ENCODE measurements around the gene STRADA.
"Not testable (repeated sequence)": the region's sequence is repeated elsewhere in the genome, so short reads cannot be mapped to it uniquely, and the experiment has no call there.

The STRADA gene

GRCh38 chr17:63754046-63754445 is 12.4 kb upstream of the STRADA start:
- no peak for DNase-seq (ENCODE audit: low spot score)

DNA sequence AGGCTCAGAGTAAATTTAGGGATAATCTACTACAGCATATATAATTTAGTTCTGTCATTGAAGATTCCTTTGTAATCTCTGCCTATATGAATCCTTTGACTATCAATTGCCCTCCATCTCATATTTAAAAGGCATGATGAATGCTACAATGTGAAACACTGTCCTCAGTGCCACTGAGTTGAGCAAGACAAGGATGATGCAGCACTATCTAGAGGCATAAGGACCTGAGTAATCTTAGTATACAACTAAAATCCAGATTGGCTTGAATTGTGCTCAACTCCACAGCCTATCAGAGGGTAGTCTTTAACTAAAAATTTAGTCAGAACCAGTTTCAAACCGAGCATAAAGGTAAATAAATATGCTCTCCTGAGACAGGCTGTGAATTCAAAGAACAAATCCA is 11.6 kb upstream of the STRADA start:
- no peak for DNase-seq (ENCODE audit: low spot score)

DNA sequence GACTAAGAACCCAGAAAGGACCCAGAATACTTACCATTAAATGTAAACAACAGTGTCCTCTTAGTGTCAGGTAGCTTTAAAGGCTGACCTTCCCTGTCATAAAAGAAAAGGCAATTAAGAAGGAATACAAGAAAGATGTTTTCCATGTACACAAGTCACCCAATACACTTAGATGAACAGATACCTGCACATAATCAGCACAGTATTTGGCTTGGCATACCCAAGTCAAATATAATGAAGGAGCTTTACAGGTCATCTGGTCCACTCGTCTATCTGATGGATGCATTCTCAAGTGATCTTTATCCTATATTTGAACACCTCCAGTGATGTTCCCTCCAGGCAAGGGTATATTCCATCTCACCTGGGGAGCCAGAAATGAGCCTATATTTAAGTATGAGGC is 11.1 kb upstream of the STRADA start:
- DNase-seq (ENCODE audit: low spot score), result no peak

DNA sequence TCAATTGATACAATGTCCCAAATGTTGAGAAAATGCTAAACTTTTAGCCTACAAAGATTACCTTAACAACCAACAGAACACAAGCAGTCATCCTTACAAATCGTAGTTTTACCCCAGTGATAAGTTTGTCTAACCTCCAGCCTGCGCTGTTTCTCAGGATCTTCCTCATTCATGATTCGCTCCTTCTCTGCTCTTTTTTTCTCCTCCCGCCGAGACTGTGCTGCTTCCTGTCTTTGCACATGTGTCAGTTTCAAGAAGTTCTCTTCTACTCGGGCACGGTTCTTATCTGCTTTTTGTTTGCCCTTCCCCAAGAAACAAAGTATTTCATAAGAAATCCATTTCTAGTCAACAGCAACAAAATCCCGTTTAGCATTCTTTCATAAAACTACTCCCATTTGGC is 10.2 kb upstream of the STRADA start:
- no peak for DNase-seq (ENCODE audit: low spot score)

GRCh38 chr17:63741143-63741407 is 524 bp downstream of the STRADA start:
- DNase-seq (ENCODE audit: low spot score), result no peak

DNA sequence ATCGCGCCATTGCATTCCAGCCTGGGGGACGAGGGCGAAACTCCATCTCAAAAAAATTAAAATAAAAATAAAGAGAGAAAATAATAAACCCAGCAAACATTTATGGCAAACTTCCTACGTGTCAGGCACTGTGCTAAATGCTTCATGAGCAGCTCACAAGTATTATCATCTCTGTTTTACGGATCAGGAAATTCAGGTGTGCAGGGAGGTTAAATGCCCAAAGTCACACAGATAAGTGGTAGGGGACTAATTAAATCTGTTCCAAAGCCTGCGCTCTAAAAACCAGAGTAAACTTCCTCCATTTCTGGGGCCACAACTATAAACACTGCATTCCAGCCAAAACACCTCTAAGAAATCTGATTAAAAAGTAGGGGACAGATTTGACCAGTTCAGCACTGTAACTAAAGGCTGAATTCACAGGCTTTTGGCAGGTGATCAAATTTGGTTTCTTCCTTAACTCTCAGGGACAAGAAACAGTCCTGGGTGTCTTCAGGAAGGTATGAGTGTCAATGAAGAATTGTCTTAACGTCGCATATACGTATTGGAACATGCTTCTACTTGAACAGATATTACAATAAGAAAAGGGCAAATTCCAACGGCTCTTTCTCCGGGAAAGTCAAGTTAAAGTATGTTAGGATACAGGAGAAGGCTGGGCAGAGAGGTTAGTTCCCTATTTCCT is 996 bp downstream of the STRADA start:
- no peak for DNase-seq (ENCODE audit: low spot score)

DNA sequence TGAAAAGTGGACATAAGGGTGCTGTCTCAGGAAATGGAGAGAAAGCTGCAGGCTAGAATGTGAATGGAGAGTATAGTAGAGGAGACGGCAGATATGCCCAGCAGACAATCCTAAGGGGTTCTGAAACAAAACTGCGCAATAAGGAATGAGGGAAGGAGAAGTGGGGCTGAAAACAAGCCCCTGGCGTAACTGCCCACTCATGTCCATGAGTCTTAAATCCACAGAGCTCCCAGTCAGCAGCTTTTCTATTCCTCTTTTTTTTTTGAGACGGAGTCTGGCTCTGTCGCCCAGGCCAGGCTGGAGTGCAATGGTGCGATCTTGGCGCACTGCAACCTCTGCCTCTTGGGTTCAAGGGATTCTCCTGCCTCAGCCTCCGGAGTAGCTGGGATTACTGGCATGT is 5.9 kb downstream of the STRADA start:
- no peak for DNase-seq (ENCODE audit: low spot score)

- DNase-seq (ENCODE audit: low spot score), result no peak
Observed at GRCh38 chr17:63722403-63722802, 19.2 kb downstream of the STRADA start.

- DNase-seq (ENCODE audit: low spot score), result not testable (repeated sequence)
Observed at GRCh38 chr17:63720194-63720593, 21.4 kb downstream of the STRADA start.

- no peak for DNase-seq (ENCODE audit: low spot score)
Observed at GRCh38 chr17:63718988-63719387, 22.6 kb downstream of the STRADA start.

DNA sequence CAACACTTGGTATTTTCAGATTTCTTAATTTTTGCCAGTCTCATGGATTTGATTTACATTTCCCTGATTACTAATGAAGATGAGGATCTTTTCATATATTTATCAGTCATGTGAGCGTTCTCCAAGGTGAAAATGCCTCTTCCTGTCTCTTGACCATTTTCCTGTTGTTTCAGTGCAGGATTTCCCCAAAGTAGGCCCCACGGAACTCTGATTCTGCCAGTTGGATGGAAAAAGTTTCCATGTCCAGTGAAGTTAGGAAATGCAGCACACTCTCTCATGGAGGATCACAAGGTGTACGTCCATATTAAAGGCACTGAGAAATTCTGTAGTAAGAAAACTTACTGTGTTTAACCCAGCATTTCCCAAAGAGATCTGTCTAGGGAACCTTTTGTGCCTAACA is 25.2 kb downstream of the STRADA start:
- no peak for DNase-seq (ENCODE audit: low spot score)

- DNase-seq (ENCODE audit: low spot score), result no peak
Observed at GRCh38 chr17:63714550-63715277, 26.9 kb downstream of the STRADA start.

- no peak for DNase-seq (ENCODE audit: low spot score)
Observed at GRCh38 chr17:63709110-63709509, 32.5 kb downstream of the STRADA start.

DNA sequence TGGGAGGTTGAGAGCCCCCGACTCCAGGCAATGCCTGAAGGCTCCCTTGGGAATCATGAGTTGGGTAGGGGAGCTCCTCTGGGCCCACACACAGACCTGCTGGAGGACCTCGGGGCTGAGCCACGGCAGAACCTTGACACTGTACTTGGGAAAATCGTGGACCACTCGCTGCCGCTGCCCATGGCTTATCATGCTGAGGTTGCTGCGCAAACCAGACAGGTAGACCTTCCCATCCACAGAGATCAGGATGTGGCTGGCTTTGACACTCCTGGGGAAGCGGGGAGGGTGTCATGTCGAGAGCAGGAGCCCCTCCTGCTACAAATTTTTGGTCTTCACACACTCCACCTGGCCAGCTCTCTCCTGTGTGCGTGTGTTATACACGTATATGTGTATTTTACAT is 34.4 kb downstream of the STRADA start:
- DNase-seq (ENCODE audit: low spot score), result no peak

GRCh38 chr17:63706336-63707082 is 35.1 kb downstream of the STRADA start:
- no peak for DNase-seq (ENCODE audit: low spot score)

- DNase-seq (ENCODE audit: low spot score), result no peak
Observed at GRCh38 chr17:63705657-63706056, 35.9 kb downstream of the STRADA start.

DNA sequence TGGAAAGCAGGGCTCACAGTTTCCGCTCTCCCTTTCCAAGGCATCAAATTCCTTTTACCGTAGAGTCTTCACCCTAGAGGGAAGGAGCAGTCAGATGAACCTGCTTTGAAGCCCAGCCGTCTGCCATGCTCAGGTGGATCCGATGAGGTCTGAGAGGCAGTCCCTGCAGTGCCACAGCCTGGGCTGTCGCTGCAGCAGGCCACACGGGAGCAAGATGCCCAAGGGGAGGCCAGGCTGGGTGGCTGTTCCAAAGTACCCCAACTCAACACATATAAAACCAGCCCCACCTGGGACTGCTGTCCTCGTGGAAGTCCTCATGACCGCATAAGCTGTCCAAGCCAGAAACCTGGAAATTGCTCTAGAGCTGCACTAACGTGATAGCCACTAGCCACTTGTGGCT is 36.8 kb downstream of the STRADA start:
- no peak for DNase-seq (ENCODE audit: low spot score)

DNA sequence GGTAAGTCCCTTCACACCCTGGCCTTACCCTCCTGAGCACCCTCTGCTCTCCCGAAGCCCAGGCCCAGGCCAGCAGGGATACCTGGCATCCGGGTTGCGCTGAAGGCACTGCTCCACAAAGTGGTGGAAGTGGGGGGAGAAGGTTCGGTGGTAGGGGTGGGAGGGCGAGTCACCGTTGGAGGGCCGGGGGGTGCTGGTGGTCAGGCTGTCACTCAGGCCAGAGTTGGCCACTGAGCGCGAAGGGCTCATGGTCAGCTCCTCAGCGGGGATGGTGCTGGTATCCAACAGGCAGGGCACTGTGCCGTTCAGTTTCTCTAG is 37.4 kb downstream of the STRADA start:
- no peak for DNase-seq (ENCODE audit: low spot score)

DNA sequence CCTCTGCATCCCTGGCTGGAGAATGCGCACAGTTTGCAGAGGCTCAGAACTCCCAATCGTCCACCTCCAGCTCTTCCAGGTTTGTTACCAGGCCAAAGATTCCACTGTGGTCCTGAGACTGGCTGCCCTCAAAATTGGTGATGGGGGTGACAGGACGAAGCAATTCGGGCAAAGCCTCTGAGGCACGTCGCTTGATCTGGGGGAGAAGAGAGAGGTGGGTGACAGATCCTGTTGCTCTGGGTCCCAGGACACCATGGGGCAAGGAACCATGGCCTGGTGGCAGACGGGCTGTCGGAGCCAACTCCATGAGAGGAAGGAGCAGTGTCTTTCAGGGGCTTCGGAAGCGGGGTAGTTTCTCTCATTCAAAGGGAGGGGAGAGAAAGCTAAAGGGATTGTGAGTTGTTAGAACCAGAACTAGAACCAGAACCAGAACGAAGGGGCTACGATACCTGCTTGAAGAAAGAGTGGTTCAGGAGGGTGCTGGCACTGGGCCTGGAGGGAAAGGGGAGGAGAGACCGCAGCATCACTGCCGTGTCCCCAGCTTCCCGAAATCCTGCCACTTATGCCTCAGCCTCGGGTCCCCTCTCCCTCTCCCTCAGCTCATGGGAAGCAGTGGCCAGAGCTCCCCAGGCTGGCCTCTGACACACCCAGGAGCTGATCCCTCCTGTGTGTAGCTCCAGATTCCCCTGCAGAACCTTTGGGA is 37.9 kb downstream of the STRADA start:
- DNase-seq (ENCODE audit: low spot score), result peak; percentile 33

GRCh38 chr17:63703029-63703428 is 38.6 kb downstream of the STRADA start:
- peak; percentile 30 for DNase-seq (ENCODE audit: low spot score)

DNA sequence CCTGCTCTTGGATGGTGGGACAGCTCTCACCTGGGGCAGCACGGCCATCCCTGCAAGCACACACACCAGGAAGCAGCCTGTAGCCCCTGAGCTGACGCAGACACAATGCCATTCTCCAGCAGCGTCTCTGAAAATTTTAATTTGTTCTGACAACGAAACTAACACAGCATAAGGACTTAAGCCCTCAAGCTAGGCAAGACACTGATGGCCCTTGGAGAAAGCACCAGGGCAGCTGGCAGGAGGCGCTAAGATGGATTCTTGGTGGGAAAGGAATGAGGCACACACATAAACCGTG is 38.9 kb downstream of the STRADA start:
- DNase-seq (ENCODE audit: low spot score), result no peak

DNA sequence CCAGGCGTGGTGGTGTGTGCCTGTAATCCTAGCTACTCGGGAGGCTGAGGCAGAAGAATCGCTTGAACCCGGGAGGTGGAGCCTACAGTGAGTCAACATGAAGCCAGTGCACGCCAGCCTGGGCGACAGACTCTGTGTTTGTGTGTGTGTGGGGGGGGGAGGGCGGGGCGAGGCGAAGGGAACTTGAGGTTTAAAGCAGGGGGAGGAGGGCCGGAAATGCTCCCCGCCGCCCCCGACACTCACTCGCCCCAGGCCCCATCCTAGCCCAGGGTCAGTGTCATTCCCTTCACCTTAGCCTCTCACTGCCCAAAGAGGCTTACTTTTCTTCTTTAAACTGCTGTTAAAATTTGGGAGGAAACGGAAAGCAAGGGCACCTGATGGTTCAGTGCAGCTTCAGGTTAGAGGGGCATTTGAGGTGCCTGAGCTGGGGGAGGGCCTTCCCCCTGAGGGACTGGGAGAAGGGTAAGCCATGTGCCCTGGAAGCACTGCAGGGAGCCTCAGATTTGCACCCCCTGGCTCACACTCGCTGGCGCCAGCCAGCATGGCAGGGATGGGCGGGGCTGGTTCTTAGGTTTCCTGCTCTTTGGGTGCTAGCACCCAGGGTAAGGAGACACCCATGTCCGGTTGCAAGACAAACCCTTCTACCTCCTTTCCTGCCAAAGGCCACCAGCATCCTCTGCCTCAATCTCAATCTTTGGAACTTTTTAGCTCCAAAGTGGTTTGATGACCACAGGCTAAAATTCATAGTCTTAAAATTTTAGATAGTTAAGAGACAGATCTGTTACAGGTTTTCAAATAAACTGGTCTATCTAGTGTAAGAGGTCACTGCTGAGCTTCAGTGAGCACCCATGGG is 39.5 kb downstream of the STRADA start:
- DNase-seq (ENCODE audit: low spot score), result peak; percentile 53
